Esophagus muscularis mucosa (tissue), 3 donors: Measurements from ENCODE around the gene NRSN1.

Experiments used
- CTCF ChIP-seq, 3 experiments: fragments of 200-600 bp in 2 of 3; fragments of 450-650 bp in 1 of 3; sonication (generic) in 2 of 3; IDR thresholded peaks; one replicate each; pipeline ENCODE4 v1.5.1; 2017 to 2019; ENCODE audit warnings: antibody characterized with exemption in 3 of 3, mild to moderate bottlenecking in 2 of 3, moderate library complexity in 1 of 3
- POLR2A ChIP-seq: fragments of 450-650 bp; IDR thresholded peaks from one replicate; pipeline ENCODE4 v1.6.1; 2017; ENCODE audit warnings: antibody characterized with exemption, moderate library complexity, mild to moderate bottlenecking, low read depth

GRCh38 chr6:24140591-24140990 lies 14.6 kb downstream of the NRSN1 start:
- TF ChIP-seq POLR2A (no peak), CTCF (IDR thresholded peaks at IDR 0.05) (no peak)
